GM19455 (cell line): ENCODE results near the gene PAX5.
A peak's percentile ranks its signal among the peaks of the same experiment; 100 is the strongest.
"Not testable (repeated sequence)": the region's sequence is repeated elsewhere in the genome, so short reads cannot be mapped to it uniquely, and the experiment has no call there.

ENCODE experiments used
- ATAC-seq: cut with Tn5 transposase; IDR thresholded peaks from one replicate; pipeline ENCODE4 v1.9.1; 2021; ENCODE audit not compliant: unreplicated experiment

Gene PAX5

DNA sequence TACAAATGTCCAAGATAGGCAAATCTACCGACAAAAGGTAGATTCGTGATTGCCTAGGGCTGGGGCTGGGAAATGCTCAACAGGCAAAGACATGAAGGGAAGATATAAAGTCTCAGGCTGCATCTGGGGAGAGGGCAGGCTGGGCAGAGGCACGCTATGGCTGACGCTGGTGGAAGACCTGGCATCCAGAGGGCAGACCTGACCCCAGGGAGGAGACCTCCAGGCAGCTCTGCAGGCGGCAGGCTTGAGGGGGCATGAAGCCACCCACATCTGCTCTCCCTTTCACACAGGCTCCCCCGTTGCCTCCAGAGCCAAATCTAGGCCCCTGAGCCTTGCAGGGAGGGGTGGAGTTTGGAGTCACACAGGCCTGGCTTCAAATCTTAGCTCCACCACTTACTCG, 145.5 kb downstream of the PAX5 start:
- ATAC-seq, result no peak

DNA sequence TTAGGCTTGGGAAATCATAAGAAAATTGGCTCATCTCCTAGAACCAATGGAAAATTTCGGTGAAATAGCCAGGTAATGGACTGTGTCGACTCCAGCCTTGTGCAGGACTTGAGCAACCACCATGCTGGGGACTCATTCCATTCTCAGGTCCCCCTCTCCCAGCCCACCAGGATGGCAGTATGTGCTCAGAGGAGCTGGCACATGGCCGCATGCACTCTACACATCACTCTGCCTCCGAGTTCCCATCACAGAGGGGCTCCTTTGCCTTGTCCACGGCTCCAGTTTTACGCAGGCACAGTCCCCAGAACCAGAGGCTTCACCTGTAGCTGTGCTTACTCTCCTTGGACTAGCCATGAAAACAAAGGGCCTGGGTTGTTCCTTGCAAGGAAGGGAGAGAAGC, 149.3 kb downstream of the PAX5 start:
- ATAC-seq, result no peak

DNA sequence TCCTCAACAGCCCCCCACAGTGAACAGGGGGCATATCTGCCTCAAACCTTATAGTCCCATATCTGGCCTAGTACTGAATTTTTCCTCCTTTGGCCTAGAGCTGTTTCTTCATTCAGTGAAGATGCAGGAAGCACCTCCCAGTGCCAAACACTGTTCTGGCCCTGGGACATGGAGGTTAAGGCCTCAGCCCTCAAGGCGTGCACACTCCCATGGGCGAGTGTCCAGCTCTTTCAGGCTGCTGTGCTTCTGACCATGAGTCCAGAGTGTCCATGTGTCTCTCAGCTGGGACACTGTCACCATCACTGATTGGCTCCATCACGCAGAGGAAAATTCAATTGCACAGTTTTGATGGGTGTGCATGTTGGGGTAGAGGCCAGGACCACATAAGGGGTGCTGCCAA, 151.5 kb downstream of the PAX5 start:
- no peak for ATAC-seq

DNA sequence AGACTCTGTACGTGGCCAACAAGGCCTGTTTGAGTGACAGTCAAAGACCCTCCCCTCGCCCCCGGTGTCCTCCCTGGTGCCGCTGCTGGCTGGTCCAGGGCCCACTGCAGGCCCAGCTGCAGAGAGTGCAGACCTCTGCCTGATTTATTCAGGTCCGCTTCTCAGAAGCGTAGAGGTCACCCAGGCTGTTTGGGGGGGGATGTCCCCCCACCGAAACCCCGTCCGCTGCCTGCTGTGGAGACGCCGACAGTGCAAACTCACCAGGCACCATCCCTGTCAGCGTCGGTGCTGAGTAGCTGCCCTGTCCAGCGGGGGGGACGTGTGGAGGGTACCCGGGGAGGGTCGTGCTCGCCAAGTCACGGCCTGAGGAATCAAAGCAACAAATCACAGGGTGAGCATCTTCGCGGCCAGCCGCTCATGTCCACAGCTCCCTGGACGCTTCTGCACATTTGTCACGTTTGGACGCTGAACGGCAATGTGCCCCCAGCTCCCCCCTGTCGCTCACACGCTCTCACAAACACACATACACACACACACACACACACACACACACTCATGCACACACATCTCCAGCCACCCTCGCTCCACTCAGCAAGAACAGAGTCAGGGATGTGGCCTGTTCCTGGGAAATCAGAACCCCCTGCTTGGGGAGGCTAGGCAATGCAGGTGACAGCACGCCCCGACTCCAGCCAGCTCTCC, 152.2 kb downstream of the PAX5 start:
- ATAC-seq, result no peak

DNA sequence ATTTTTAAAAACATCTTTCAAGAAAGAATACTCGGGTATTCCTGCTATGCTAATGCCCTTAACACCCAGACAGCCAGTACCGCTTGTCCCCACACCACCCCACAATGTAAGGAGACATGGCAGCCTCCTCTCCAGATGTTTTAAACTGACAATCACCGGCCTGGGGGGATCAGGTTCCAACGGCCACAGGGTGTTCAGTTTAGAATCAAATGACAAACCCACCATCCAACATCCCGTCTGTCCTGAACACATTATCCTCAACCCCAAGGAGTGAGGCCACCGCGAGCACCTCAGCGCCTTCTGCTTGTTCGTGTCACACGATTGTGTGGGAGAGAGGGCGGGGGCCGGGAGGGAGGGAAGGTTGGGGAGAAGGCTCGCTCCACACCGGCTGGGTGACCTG, 152.8 kb downstream of the PAX5 start:
- ATAC-seq, result no peak

DNA sequence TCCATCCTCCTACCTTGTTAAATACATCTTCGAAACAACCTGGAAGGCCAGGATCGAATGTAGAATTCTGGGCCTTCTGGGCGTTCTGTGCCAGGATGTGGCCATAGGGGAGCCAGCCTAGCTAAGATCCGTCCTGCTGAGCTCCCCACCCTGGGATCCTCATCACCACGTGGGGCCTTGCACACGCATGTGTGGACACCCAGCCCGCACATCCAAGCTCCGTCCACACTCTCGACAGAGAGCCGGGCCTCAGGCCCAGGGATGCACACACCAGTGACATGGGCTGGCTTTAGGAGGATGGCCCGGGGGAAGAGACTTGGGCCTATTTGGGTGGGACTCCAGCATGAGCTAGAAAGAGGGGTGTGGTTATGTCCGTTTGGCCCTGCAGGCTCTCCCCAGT, 154.0 kb downstream of the PAX5 start:
- ATAC-seq, result no peak

DNA sequence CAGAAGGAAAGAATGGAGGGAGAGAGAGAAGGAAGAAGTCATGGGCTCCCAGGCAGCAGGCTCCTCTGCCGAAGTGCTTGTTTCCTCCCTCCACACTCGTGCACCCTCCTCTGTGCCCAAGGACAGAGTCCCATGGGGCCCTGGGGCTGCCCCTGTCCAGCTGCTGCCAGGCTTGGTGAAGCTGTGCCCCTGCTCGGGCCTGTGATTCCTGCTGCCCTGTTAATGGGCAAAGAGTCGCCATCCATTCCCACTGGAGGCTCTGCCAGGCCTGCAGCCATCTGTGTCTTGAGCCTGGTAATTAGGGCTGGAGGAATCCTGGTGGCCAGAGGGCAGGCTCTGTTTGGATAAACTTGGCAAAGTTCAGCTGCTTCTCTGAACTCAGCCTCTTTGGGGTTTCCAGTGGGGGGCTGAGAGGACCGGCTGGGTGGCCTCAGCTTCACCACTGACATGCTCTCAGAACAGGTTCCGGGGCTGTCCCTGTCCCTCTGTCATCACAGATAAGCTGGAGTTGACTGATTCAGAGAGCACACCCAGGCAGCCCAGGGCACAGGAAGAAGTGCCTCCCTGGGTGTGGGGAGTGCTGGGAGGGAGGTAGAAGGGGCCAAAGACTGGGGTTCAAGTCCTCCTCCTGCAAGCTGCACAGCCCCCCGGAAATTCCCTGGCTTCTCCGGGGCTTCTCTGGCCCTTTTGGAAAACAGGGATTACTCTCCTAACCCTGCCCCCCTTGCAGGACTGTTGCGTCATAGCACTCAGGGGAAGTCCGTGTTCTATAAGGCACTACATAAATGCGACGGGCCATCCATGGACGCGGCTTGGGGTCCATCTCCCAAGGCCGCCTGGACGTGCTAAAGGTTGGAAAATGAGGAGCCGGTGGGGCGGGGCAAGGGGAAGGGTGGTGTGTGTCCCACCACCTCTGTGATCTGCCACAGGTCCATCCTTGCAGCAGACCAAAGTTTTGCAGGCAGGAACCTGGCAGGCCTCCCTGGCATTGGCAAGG, 154.8 kb downstream of the PAX5 start:
- ATAC-seq, result peak; percentile 60

DNA sequence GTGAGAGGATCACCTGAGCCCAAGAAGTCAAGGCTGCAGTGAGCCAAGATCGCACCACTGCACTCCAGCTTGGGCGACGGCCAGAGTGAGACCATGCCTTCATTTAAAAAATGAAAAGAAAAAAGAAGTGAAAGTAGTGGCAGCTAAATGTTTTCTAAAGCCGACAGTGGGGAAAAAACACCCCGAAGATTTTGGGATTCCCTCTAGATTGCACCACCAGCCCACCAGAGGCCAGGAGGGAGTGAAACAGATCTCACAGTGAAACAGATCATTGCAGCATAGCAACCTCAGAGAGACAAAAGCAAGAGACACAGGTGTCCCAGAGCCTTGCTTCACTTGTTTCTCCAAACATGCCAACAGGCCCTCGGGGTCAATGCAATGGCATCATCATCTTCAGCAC, 156.8 kb downstream of the PAX5 start:
- ATAC-seq, result no peak

DNA sequence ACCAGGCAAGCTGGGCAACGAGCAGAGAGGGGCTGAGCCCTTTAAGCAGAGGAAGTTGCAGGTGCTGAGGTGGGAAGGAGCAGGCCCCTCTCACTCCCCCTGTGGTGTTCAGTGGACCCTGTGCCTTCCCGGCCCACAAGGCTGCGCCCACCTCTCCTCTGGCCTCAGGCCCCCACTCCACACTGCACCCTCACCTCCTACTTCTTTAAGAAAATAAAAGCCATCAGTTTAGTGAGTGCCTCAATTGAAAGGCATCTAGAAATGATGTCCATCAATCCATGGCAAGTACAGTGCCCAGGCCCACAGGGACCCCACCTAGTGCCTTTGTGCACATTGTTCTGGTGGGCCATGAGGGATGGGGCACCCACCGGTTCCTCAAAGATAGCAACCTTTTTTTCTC, 158.0 kb downstream of the PAX5 start:
- no peak for ATAC-seq

DNA sequence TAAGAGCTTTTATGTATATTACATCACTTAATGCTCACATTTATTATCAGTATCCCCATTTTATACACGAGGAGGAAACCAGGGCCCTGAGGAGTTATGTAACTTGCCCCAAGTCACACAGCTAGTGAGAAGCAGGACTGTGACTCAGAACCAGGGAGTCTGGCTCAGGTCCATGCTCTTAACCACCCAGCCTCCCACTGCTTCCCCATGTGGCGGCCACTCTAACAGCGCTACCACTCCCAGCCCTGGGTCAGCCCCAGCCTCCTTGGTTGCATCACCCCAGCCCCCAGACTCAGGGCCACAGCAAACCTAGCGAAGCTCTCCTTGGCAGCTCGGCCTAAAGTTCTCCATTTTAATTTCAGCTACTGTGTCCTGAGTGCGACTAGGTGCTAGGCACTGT, 159.1 kb downstream of the PAX5 start:
- ATAC-seq, result no peak

DNA sequence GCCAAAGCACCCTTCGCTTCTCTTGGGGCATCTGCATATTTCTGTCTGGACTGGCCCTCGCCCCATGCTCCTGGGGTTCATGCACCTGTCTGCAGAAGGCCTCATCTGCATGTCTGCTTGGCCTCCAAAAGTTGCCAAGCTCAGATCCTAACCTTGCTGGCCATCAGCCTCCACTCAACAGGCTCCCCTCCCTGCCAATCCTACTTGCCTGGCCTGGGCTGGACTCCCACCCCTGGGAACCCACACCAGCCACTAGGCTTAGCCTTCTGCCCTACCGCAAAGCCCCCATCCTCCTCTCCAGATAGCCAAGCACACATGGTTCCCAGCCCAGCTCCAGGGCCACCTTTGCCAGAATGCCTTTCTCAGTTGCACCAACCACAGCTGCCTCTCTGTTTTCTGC, 159.8 kb downstream of the PAX5 start:
- ATAC-seq, result no peak

DNA sequence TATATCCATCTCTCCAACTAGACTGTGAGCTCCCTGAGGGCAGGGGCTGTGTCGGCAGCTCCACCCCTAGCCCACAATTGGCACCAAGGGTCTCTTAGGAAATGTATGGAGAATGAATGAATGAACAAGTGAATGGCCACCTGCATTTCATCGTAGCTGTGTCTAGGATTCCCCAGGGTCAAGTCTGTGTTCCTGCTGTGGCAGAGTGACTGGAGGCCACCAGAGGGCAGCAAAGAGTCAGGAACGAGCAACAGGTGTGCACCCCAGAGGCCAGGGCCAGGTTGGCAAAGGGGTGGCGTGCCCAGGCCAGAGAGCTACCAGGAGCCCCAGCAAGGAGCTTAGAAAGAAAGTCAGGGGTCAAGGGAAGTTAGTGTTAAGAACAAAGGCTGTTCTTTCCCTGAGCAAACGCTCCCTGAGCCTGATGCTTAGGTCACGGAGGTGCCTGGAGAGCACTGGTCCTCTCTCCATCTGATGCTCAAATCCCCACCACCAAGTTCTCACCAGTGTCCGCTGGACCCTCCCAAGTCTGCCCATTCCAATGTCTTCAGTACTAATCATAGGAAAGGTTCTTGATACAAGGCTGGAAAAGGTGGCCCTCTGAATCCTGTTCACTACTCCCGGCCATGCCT, 160.7 kb downstream of the PAX5 start:
- no peak for ATAC-seq

DNA sequence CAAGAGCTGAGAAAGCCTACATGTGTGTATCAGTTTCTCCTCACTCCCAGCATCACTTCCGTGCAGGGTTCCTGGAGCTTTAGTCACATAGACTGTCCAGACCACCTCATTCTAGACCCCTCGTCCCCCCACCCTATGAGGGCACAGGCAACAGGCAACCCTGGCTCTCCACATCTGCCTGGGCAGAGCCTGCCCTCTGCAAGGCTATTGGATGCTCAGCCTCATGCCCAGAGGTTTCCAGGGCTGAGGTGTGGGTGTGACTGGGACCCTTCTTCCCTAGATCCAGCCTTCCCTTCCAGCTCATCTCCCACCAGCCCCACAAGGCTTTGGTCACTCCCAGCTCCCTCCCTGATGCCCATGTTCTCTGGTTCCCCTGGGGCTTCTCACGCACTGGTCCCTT, 161.4 kb downstream of the PAX5 start:
- no peak for ATAC-seq

DNA sequence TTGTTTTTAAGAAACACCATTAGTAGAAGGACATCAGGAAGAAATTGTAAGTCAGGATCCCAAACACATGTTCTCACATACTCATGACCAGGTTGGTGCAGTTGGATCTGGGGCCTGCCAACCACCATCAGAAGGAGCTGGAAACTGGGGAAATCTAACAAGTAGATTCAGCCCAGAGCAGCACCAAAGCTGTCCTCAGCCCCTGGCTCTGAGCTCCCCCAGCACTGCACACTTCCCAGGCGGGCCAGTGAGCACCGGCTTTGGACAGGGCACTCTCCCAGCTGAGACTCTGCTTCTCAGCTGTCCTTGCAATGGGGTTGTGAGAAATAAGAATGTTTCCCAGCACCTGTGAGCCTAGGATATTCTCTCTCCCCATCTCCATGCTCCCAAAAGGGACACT, 162.5 kb downstream of the PAX5 start:
- no peak for ATAC-seq

DNA sequence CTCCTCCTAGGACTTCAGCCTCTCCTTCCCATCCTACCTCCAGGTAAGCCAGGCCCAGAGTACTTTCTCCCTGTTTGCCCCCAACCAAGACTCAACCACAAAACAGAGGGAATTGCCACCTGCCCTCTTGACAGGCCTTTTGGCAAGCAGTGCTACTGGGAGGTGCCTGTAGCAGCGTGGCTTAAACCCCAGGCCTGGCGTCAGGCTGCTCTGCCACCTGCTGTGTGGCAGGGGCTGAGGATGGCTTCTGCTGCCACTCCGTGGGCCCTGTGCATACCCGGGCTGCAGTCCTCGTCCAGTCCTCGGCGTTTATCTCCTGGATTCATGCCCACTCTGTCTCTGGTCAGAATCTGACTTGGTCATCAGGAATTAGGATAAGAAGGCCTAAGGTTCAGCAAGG, 163.1 kb downstream of the PAX5 start:
- ATAC-seq, result no peak

DNA sequence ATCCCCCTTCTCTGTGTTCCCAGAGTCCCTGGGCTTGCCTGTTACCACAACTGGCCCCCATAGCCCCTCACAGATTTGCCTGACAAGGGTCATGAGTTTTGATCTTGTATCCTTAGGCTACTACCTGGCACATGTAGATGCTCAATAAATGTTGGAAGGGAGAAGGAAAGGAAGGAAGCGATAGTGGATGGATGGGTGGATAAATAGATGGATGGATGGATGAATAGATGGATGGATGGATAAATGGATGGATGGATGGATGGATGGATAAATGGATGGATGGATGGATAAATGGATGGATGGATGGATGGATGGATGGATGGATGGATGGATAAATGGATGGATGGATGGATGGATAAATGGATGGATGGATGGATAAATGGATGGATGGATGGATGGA, 164.5 kb downstream of the PAX5 start:
- not testable (repeated sequence) for ATAC-seq

DNA sequence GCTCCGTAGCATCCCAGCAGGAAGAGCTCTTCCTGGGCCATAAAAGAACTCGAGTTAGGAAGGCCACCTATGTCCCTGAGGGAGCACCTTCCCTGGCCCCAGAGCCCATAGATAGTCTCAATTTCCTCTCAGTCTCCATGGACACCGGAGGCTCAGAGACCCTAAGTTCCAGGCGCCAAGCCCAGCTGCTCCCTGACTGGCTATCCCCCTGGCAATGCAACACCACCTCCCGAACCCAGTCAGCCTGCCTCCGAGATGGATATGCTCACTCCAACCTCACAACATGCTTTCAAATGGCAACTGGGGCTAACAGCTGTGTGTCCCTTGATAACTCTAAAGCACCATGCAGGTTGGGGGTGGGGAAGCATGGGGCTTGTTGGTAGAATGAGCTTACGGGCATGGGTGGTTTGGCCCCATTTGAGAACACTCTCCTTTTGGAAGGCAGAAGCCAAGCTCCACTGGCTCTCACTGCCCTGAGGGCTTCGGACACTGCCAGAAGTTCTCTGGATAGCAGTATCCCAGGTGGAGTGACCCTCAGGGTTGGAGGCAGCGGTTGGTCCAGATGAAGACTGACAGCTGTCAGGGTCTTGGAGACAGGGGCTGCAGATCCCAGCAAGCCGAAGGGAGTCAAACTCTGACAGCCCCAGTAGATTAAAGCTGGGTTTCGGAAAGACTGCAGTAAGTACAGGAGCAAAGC, 165.3 kb downstream of the PAX5 start:
- no peak for ATAC-seq

DNA sequence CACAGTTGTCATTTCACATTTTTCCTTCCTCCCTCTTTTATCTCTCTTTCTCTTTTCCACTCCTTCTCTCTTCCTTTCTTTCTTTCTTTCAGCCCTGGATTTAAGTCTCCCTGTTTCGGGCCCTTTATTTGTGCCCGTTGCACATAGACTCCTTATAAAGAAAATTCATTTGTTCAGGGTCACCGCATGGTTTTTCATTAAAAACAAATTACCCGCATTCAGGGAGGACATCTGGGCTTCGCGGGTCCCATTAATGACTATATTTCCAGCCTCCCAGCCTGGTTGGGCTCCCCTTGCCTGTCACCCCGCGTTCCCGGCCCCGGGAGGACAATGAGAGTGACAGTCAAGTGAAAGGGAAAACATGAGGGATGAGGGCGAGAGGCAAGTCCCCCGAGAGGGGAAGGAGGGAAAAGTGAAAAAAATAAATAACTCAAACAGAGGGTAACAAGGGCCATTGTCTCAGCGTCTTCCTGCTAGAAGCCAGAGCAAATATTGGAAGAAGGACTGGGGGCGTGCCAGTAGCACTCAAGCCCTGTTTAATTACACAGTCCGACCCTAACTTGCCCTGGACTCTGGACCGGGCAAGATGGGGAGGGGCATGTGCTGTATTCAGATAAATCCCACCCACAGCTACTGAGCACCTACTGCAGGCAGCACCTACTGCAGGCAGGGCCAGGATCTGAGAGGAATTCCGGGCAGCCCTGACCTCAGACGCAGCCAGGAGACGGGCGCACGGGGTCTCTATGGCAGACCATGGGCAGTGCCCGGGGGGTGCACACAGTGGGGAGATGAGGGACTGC, 166.2 kb downstream of the PAX5 start:
- ATAC-seq, result no peak

DNA sequence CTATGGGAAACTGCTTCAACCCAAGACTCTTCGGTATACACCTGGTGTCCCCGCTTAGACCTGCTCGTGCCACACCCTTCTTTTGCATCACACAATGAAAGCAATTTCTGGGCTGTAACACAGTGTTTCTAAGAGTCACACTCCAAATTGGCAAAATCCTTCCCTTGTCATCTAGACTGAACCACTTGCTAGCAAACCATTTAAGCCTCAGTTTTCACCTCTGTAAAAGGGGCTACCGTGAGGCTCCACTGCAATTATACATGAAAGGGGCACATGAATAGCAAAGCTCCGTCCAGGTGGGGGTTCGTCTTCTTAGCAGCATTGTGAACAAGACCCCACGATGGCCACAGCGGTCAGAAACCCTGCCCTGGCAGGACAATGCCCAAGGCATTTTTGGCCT, 166.8 kb downstream of the PAX5 start:
- no peak for ATAC-seq

DNA sequence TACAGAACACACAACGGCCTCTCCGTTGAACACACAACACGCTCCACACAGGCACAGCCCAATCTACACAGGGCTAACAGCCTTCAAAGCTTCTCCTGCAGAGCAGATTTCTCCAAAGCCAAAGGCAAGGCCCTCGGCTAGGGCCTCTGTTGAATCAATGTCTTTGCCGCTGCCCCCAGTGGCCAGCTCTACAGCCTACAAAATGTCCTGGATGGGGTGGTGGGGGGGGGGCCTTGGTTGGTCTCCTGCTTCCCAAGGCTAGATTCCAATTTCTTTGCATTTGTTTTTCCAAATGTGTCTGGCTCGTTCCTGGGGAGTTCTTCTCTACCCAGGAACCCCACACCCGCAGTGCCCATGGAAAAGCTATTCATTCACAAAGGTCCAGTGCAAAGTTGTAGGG, 167.2 kb downstream of the PAX5 start:
- ATAC-seq, result no peak
